ENCODE results near the gene LHX1.

- TF ChIP-seq POLR2A (IDR thresholded peaks at IDR 0.05) = no peak
- TF ChIP-seq, protein P1, sequence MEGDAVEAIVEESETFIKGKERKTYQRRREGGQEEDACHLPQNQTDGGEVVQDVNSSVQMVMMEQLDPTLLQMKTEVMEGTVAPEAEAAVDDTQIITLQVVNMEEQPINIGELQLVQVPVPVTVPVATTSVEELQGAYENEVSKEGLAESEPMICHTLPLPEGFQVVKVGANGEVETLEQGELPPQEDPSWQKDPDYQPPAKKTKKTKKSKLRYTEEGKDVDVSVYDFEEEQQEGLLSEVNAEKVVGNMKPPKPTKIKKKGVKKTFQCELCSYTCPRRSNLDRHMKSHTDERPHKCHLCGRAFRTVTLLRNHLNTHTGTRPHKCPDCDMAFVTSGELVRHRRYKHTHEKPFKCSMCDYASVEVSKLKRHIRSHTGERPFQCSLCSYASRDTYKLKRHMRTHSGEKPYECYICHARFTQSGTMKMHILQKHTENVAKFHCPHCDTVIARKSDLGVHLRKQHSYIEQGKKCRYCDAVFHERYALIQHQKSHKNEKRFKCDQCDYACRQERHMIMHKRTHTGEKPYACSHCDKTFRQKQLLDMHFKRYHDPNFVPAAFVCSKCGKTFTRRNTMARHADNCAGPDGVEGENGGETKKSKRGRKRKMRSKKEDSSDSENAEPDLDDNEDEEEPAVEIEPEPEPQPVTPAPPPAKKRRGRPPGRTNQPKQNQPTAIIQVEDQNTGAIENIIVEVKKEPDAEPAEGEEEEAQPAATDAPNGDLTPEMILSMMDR (IDR thresholded peaks at IDR 0.05) = no peak
Observed at GRCh38 chr17:36938566-36939051, 1.3 kb downstream of the LHX1 start.
